Pancreas (tissue), 10 donors: Measurements from ENCODE around the gene FAM81A. TPM values are rescaled to one million over a fixed set of nuclear protein-coding genes. Genes with fewer than 3 reads are reported as not detected.

ENCODE experiments used
- ATAC-seq, 4 donors: fragments of 200-7000 bp; cut with Tn5 transposase; one replicate each; pipeline versions ENCODE4 v1.8.0 to v1.9.1; 2020; ENCODE audit warnings: mild to moderate bottlenecking in 4 of 4, moderate library complexity in 4 of 4
- DNase-seq, 6 donors: peaks; one replicate each; pipeline ENCODE4 v3.0.0-alpha.2; 2020
- FAIRE-seq: peaks from 2 replicates; lab custom pipeline; 2012; peaks lifted over from hg19 to GRCh38; lab: Jason Lieb, UNC
- H3K27ac ChIP-seq, 4 donors: fragments of 200-600 bp; sonication (generic); 1 replicate in 3 of 4; 2 replicates in 1 of 4; pipeline versions ENCODE4 v1.5.0 to v1.8.0; 2020
- H3K27me3 ChIP-seq, 4 donors: fragments of 200-600 bp; one replicate each; pipeline ENCODE4 v1.8.0; 2021
- H3K36me3 ChIP-seq, 3 donors: fragments of 200-600 bp; sonication (generic) in 1 of 3; one replicate each; pipeline versions ENCODE4 v1.5.0 to v1.8.0; 2020 to 2021
- H3K4me1 ChIP-seq, 3 donors: fragments of 200-600 bp; one replicate each; pipeline ENCODE4 v1.8.0; 2021
- H3K4me3 ChIP-seq, 4 donors: fragments of 200-600 bp; sonication (generic) in 2 of 4; one replicate each; pipeline versions ENCODE4 v1.5.0 to v1.8.0; 2020 to 2021
- H3K9me3 ChIP-seq, 4 donors: fragments of 200-600 bp; one replicate each; pipeline ENCODE4 v1.8.0; 2021
- WGBS, 2 donors: extraction: QIAGEN DNeasy Blood & Tissue Kit; methylation state at CpG; one replicate each; pipeline ENCODE4 v1.1.7; 2013; 5-methylcytosine and 5-hydroxymethylcytosine counted together
- intact Hi-C, 3 donors: fragments of 100-400 bp; cut with DNase I; formaldehyde crosslinking; loops; one replicate each; pipeline versions ENCODE4 v1.11.1 to v1.14.2; 2022
- polyA plus RNA-seq, 2 donors: library from polyadenylated mRNA; stranded (reverse); fragments of 200-250 nt; gene quantifications; one replicate each; pipeline ENCODE4 v1.2.3, GENCODE V29; 2013
- total RNA-seq, 6 donors: library from RNA; stranded (reverse); fragmentation: NEBNext Ultra II Directional in 4 of 6; extraction: Animal tissue kit (Norgen Biotek cat#: 25700) in 4 of 6; gene quantifications; one replicate each; pipeline versions ENCODE4 v1.2.1 to v1.2.4, GENCODE V29; 2021 to 2023
- TF ChIP-seq, protein P1 (sequence below), 4 donors: fragments of 200-600 bp; sonication (generic) in 3 of 4; IDR thresholded peaks; one replicate each; pipeline versions ENCODE4 v1.5.0 to v1.8.0; 2021; ENCODE audit warnings: antibody characterized with exemption in 4 of 4
- donor health status: healthy with polysubstance abuse.
- donor health status: DM: no; HTN: no; CAD: no; lungs with moderate emphysema.
- donor health status: DM: no; HTN: no; CAD: no.
- donor health status: control.
- donor health status: control.
- donor health status: Bipolar disorder and iron deficiency.
- donor health status: DM: yes; HTN: yes; CAD: no.
- donor health status: DM: no; HTN: no; CAD: no.
- donor health status: DM: no; HTN: no; CAD: no.
- donor health status: DM: yes; HTN: yes; CAD: no.

FAM81A gene
- total and polyA plus RNA-seq, 8 donors = 0.34 to 2.2 (median 0.62) TPM

DNA sequence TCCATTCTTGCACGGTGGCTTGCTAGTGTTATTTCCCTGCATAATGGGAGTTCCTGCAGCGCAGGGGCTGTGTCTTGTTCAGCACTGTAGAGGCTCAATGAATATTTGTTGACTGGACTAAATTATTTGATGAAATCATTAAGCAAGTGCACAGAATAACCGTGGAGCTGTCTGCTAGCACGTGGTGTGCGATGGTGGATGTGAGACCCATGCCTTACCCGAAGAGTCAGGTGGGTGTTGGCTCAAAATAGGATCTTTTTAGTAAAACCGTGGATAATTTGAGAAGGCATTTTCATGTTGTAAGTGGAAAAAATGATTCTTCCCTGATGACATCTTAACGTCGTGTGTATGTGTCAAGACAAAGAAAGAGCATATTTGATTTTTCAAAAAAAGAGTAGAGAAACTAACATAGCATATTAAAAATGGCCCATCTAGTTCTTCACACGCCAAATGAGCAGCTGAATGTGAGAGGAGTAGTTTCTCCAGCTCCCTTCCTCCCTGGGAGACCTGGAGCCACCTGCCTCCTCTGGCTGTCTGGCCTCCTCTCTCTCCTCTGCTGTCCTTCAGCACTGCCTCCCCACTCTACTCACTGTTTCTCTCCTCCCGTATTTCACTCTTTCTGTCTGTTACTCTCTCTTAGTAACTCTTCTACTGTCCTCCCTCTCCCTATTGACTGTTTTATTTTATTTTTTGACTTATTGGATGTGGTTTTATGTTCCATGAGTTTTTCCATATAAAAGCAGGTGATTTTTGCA is 6.3 kb downstream of the FAM81A start:
- H3K36me3 ChIP-seq = no peaks in the 10 kb centered on the region
- FAIRE-seq (no peak), ATAC-seq (no peak), DNase-seq (no peak)
- no peaks in the 10 kb centered on the region for H3K9me3 ChIP-seq
- H3K27me3 ChIP-seq = no peaks in the 10 kb centered on the region
- H3K27ac ChIP-seq = no peak overlapping the region
- TF ChIP-seq, protein P1, sequence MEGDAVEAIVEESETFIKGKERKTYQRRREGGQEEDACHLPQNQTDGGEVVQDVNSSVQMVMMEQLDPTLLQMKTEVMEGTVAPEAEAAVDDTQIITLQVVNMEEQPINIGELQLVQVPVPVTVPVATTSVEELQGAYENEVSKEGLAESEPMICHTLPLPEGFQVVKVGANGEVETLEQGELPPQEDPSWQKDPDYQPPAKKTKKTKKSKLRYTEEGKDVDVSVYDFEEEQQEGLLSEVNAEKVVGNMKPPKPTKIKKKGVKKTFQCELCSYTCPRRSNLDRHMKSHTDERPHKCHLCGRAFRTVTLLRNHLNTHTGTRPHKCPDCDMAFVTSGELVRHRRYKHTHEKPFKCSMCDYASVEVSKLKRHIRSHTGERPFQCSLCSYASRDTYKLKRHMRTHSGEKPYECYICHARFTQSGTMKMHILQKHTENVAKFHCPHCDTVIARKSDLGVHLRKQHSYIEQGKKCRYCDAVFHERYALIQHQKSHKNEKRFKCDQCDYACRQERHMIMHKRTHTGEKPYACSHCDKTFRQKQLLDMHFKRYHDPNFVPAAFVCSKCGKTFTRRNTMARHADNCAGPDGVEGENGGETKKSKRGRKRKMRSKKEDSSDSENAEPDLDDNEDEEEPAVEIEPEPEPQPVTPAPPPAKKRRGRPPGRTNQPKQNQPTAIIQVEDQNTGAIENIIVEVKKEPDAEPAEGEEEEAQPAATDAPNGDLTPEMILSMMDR (IDR thresholded peaks at IDR 0.05) = no peak
- no peak overlapping the region for H3K4me3 ChIP-seq
- intact Hi-C loops = no loop called here
- 72 to 76% methylated on average over 11 of the region's 11 CpGs for WGBS, 2 donors
- no peaks in the 10 kb centered on the region for H3K4me1 ChIP-seq

DNA sequence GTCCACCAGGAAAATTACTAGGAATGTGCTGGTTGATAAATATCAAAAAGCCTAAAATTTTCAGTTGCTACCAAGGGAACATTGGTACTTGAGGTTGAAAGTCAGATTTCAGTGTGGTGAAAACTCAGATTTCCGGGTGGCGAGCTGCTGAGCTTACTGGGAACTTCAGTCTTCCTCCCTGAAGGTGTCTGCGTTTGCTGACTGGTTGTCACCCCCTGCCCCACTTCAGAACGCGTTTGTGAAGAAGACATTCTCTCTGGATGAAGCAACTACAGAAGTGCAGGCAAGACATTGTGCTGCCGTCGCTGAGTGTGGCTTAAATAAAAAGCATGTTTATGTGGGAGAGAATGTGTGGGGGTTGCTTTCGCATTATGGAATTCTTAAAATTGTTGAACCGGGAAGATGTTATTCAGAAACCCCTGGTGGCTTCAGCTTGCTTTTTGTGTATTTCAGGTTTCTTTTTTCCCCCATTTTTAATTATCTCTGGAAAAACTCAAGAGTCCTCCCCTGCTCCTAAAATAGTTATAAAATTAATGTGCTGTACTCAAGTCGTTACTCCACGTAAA is 7.1 kb downstream of the FAM81A start:
- Histone ChIP-seq H3K4me3 (no peak overlapping the region), H3K9me3 (no peaks in the 10 kb centered on the region), H3K36me3 (no peaks in the 10 kb centered on the region), H3K27ac (no peak overlapping the region), H3K27me3 (no peaks in the 10 kb centered on the region), H3K4me1 (no peaks in the 10 kb centered on the region)
- WGBS, 2 donors = 69 to 76% methylated on average over 11 of the region's 11 CpGs
- TF ChIP-seq, protein P1 (IDR thresholded peaks at IDR 0.05) = no peak
- no peak for DNase-seq
- FAIRE-seq = no peak
- intact Hi-C loops = no loop called here
- no peak for ATAC-seq

DNA sequence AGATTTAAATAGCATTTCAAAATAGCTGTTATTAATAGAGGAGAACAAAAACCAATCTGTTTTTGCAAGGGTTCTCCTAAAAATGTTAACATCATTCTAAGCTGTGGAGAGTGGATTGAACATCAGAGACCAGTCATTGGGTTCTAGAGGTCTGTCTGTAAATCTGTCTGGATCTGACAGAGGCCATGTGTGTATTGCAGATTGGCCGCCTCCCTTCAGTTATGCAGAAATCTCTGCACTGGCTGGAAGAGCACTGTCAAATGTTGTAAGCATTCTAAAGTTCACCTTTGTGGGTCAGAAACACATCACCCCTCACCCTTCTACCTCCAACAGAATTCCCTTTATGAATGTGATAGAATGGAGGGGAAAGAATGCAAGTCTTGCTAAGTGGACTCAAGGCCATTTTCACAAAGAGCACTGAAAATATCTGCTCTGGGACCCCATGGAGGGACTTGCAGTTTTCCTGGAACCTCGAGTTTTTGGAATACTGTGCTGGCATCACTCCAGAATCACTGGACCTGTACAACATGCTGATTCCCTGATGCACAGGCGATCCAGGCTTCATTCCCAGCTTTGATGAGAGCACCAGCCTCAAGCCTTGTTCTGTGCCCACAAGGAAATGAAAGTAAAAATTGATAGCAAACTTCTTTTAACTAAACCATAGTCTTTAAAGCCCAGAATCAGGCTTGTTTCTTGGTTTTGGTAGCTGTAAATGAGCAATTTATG is 8.4 kb downstream of the FAM81A start:
- TF ChIP-seq, protein P1 (IDR thresholded peaks at IDR 0.05) = no peak
- ATAC-seq (no peak), FAIRE-seq (no peak), DNase-seq (no peak)
- H3K36me3 ChIP-seq = no peaks in the 10 kb centered on the region
- H3K9me3 ChIP-seq = no peaks in the 10 kb centered on the region
- H3K4me3 ChIP-seq = no peak overlapping the region
- WGBS, 2 donors = 62 to 68% methylated on average over 3 of the region's 3 CpGs
- H3K4me1 ChIP-seq = no peaks in the 10 kb centered on the region
- no peak overlapping the region for H3K27ac ChIP-seq
- intact Hi-C loops = no loop called here
- no peaks in the 10 kb centered on the region for H3K27me3 ChIP-seq

DNA sequence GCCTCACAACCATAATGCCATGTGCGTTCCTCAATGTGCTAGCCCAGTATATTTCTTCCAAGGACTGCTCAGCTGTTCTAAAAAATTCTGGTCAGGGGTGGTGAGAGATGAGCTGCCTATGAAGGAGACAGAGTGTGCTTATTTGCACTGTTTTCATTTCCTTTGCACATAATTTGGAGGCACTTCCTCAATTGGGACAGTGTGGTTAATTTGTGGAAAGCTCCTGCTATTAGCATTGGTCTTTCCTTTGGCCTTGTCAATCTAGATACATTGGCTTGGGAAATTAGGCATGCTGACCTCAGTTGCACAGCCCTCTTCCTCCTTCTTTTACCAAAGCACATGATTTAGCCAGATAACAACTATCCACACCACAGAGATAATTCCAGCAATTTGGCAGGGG is 9.4 kb downstream of the FAM81A start:
- WGBS, 2 donors = 89 to 90% methylated on average over 1 of the region's 1 CpG
- no peak for ATAC-seq
- H3K27ac ChIP-seq = no peak overlapping the region
- no peaks in the 10 kb centered on the region for H3K36me3 ChIP-seq
- no peak overlapping the region for H3K4me3 ChIP-seq
- no peak for FAIRE-seq
- intact Hi-C loops = no loop called here
- H3K27me3 ChIP-seq = no peaks in the 10 kb centered on the region
- TF ChIP-seq, protein P1 (IDR thresholded peaks at IDR 0.05) = no peak
- H3K9me3 ChIP-seq = no peaks in the 10 kb centered on the region
- DNase-seq = no peak
- no peaks in the 10 kb centered on the region for H3K4me1 ChIP-seq
